ENCODE measurements around the gene SPTBN2.

GRCh38 chr11:66653123-66653522, 75.9 kb downstream of the SPTBN2 start:
- TF ChIP-seq CTCF (IDR thresholded peaks at IDR 0.05) (no peak), POLR2AphosphoS5 (IDR thresholded peaks at IDR 0.05; ENCODE audit: low read depth, low read length) (no peak; the same call in 1 of the 2 replicates), TCF7L2 (IDR thresholded peaks at IDR 0.05; ENCODE audit: low read depth, low read length) (no peak)
